Keratinocyte (primary cell): ENCODE data around the gene CARM1.

Experiments used
- EZH2 ChIP-seq: IDR thresholded peaks from one replicate; pipeline ENCODE4 v1.6.1; 2012; ENCODE audit warnings: inconsistent platforms, mild to moderate bottlenecking, low read length, moderate library complexity
- TF ChIP-seq, protein P1 (sequence below), 3 experiments: IDR thresholded peaks in 1 of 3; conservative IDR thresholded peaks in 1 of 3; optimal IDR thresholded peaks in 1 of 3; 2 replicates in 2 of 3; 3 replicates in 1 of 3; pipeline versions ENCODE3 to v1.5.1; 2011; ENCODE audit warnings: low read length in 3 of 3, mild to moderate bottlenecking in 3 of 3, moderate library complexity in 2 of 3, control low read depth in 1 of 3, inconsistent platforms in 1 of 3; ENCODE audit not compliant: insufficient read depth in 2 of 3; ENCODE audit errors: extremely low read depth in 1 of 3

DNA sequence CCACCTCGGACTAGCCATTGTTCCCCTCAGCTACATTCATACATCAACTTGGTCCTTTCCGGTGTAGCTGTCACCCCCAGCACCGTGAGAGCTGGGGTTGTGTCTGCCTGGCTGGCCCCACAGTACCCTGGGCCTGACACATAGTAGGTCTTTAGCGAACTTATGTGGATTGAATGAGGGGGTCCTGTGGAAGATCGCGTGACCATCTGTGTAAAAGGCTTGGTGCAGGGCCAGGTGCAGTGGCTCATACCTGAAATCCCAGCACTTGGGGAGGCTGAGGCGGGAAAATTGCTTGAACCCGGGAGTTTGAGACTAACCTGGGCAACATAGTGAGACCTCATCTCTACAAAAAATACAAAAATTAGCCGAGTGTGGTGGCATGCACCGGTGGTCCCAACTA lies 91.5 kb downstream of the CARM1 start:
- TF ChIP-seq EZH2 = no peak
- TF ChIP-seq, protein P1, sequence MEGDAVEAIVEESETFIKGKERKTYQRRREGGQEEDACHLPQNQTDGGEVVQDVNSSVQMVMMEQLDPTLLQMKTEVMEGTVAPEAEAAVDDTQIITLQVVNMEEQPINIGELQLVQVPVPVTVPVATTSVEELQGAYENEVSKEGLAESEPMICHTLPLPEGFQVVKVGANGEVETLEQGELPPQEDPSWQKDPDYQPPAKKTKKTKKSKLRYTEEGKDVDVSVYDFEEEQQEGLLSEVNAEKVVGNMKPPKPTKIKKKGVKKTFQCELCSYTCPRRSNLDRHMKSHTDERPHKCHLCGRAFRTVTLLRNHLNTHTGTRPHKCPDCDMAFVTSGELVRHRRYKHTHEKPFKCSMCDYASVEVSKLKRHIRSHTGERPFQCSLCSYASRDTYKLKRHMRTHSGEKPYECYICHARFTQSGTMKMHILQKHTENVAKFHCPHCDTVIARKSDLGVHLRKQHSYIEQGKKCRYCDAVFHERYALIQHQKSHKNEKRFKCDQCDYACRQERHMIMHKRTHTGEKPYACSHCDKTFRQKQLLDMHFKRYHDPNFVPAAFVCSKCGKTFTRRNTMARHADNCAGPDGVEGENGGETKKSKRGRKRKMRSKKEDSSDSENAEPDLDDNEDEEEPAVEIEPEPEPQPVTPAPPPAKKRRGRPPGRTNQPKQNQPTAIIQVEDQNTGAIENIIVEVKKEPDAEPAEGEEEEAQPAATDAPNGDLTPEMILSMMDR (optimal IDR thresholded peaks at IDR 0.05 in 1 of 3, IDR thresholded peaks at IDR 0.05 in 1 of 3, conservative IDR thresholded peaks at IDR 0.05 in 1 of 3; ENCODE audit: extremely low read depth in 1 of 3, insufficient read depth in 2 of 3, low read length in 3 of 3) = no peak
